A549 (cell line): ENCODE data around the gene METTL25B.

Source experiments
- CHD2 ChIP-seq: fragments of 150-350 bp; IDR thresholded peaks from 2 replicates; pipeline ENCODE4 v1.6.1; 2014; ENCODE audit warnings: low read length; ENCODE audit not compliant: partially characterized antibody
- CTCF ChIP-seq: fragments of >200 bp; sonication (Bioruptor Twin); formaldehyde crosslinking; IDR thresholded peaks from 3 replicates; pipeline ENCODE4 v1.5.1; 2016
- EP300 ChIP-seq, 2 experiments: fragments of >200 bp; sonication (Bioruptor Twin); formaldehyde crosslinking; IDR thresholded peaks; 2 replicates in 1 of 2; 3 replicates in 1 of 2; pipeline ENCODE4 v1.6.1; 2016 to 2017
- HDAC2 ChIP-seq: fragments of 200-600 bp; sonication (generic); IDR thresholded peaks from 2 replicates; pipeline ENCODE4 v1.6.1; 2016
- HOXB5 ChIP-seq: fragments of 250-450 bp; sonication (Bioruptor Pico); IDR thresholded peaks from 2 replicates; pipeline ENCODE4 v1.5.0; 2020; ENCODE audit warnings: mild to moderate bottlenecking, moderate library complexity
- POLR2A ChIP-seq: IDR thresholded peaks from 2 replicates; pipeline ENCODE4 v1.6.1; 2012; ENCODE audit warnings: mild to moderate bottlenecking, low read length
- RAD21 ChIP-seq, 2 experiments: fragments of >200 bp in 1 of 2; sonication (Bioruptor Twin) in 1 of 2; formaldehyde crosslinking in 1 of 2; IDR thresholded peaks in 1 of 2; conservative IDR thresholded peaks in 1 of 2; 2 replicates in 1 of 2; 3 replicates in 1 of 2; pipeline ENCODE4 v1.6.1; 2012 to 2018; ENCODE audit warnings: inconsistent platforms in 1 of 2
- REST ChIP-seq: fragments of 200-600 bp; sonication (generic); IDR thresholded peaks from 2 replicates; pipeline ENCODE4 v1.6.1; 2016; ENCODE audit warnings: antibody characterized with exemption, mild to moderate bottlenecking, moderate library complexity
- RNF2 ChIP-seq: fragments of 200-600 bp; sonication (generic); IDR thresholded peaks from 2 replicates; pipeline ENCODE4 v1.6.1; 2016; ENCODE audit warnings: low read depth, mild to moderate bottlenecking, antibody characterized with exemption, moderate library complexity, borderline replicate concordance
- SMC3 ChIP-seq: fragments of >200 bp; sonication (Bioruptor Twin); formaldehyde crosslinking; IDR thresholded peaks from 3 replicates; pipeline ENCODE4 v1.6.1; 2018; ENCODE audit warnings: inconsistent platforms
- SREBF2 ChIP-seq: fragments of 450-650 bp; IDR thresholded peaks from 2 replicates; pipeline ENCODE4 v1.6.1; 2014; ENCODE audit warnings: mild to moderate bottlenecking, moderate library complexity

GRCh38 chr1:156684227-156684782 lies 44.0 kb upstream of the METTL25B start:
- TF ChIP-seq SREBF2: no peak
- no peak for TF ChIP-seq SMC3
- TF ChIP-seq CTCF: no peak
- peak in 1 of 2 experiments; percentile 38; a peak in 2 of 5 replicates for TF ChIP-seq RAD21 (conservative IDR thresholded peaks at IDR 0.05 in 1 of 2, IDR thresholded peaks at IDR 0.05 in 1 of 2)
- TF ChIP-seq POLR2A: no peak
- no peak for TF ChIP-seq HDAC2
- TF ChIP-seq EP300 (IDR thresholded peaks at IDR 0.05): no peak
- TF ChIP-seq RNF2: no peak
- no peak for TF ChIP-seq REST
- TF ChIP-seq HOXB5 (CRISPR knock-in tag): no peak
- no peak for TF ChIP-seq CHD2
